SW480 (cell line): ENCODE measurements around the gene FYTTD1.

Experiments
- DNase-seq: peaks from one replicate; pipeline ENCODE4 v3.0.0-alpha.2; 2016; ENCODE audit warnings: low spot score

The FYTTD1 gene

GRCh38 chr3:197737749-197738462 is 11.8 kb upstream of the FYTTD1 start:
- no peak for DNase-seq

GRCh38 chr3:197742787-197743186 is 6.9 kb upstream of the FYTTD1 start:
- DNase-seq: no peak

- no peak for DNase-seq
These were observed 3.5 kb upstream of the FYTTD1 start for GRCh38 chr3:197746209-197746608.

- DNase-seq: no peak
These were observed 2.9 kb upstream of the FYTTD1 start for GRCh38 chr3:197746801-197747237.

GRCh38 chr3:197748597-197749314 is 927 bp upstream of the FYTTD1 start:
- no peak for DNase-seq

GRCh38 chr3:197749315-197749600 is 425 bp upstream of the FYTTD1 start:
- DNase-seq: peak; percentile 78

- DNase-seq: peak; percentile 85
These were observed 731 bp downstream of the FYTTD1 start for GRCh38 chr3:197750396-197750831.

GRCh38 chr3:197750858-197751737 is 1.4 kb downstream of the FYTTD1 start:
- DNase-seq: peak; percentile 54

- DNase-seq: no peak
These were observed 2.4 kb downstream of the FYTTD1 start for GRCh38 chr3:197752107-197752506.

- no peak for DNase-seq
These were observed 3.6 kb downstream of the FYTTD1 start for GRCh38 chr3:197753263-197753662.

- no peak for DNase-seq
These were observed 7.0 kb downstream of the FYTTD1 start for GRCh38 chr3:197756704-197757103.

- no peak for DNase-seq
These were observed 8.8 kb downstream of the FYTTD1 start for GRCh38 chr3:197758512-197758911.

- no peak for DNase-seq
These were observed 12.1 kb downstream of the FYTTD1 start for GRCh38 chr3:197761784-197762183.

- DNase-seq: no peak
These were observed 25.6 kb downstream of the FYTTD1 start for GRCh38 chr3:197775317-197775716.

- DNase-seq: no peak
These were observed 32.5 kb downstream of the FYTTD1 start for GRCh38 chr3:197782230-197782629.

GRCh38 chr3:197784019-197784585 is 34.4 kb downstream of the FYTTD1 start:
- DNase-seq: no peak

GRCh38 chr3:197787412-197787811 is 37.7 kb downstream of the FYTTD1 start:
- no peak for DNase-seq

GRCh38 chr3:197789309-197789708 is 39.6 kb downstream of the FYTTD1 start:
- DNase-seq: no peak

GRCh38 chr3:197790033-197790432 is 40.4 kb downstream of the FYTTD1 start:
- DNase-seq: no peak

- DNase-seq: peak; percentile 63
These were observed 41.6 kb downstream of the FYTTD1 start, which contains the start of gene LRCH3 for GRCh38 chr3:197791113-197791891. Gene LRCH3 (plus strand): TSS chr3:197791254. CDS start chr3:197791279, 25 bp downstream.

- DNase-seq: peak; percentile 49
These were observed 42.4 kb downstream of the FYTTD1 start for GRCh38 chr3:197791892-197792647.
